ENCODE measurements around the gene EDDM13. TPM values are rescaled to one million over a fixed set of nuclear protein-coding genes. Genes with fewer than 3 reads are reported as not detected.
"Not testable (repeated sequence)": the region's sequence is repeated elsewhere in the genome, so short reads cannot be mapped to it uniquely, and the experiment has no call there.

Gene EDDM13
- total RNA-seq, 4 donors from 2014 or later, result not detected

GRCh38 chr19:56321254-56321988 is 48.9 kb downstream of the EDDM13 start:
- TF ChIP-seq POLR2A (IDR thresholded peaks at IDR 0.05) (no peak), CTCF (IDR thresholded peaks at IDR 0.05) (no peak)
- no peaks in the 10 kb centered on the region for H3K4me1 ChIP-seq
- no peaks in the 10 kb centered on the region for H3K27me3 ChIP-seq
- no peaks in the 10 kb centered on the region for H3K36me3 ChIP-seq
- DNase-seq, result no peak
- no peaks in the 10 kb centered on the region for H3K9me3 ChIP-seq
- H3K4me3 ChIP-seq, result no peak overlapping the region
- H3K27ac ChIP-seq, result no peak overlapping the region

GRCh38 chr19:56321989-56322440 is 49.5 kb downstream of the EDDM13 start:
- peak overlapping the region in 2 of 4 donors; percentile 34 to 37 for H3K27ac ChIP-seq
- no peaks in the 10 kb centered on the region for H3K4me1 ChIP-seq
- no peaks in the 10 kb centered on the region for H3K9me3 ChIP-seq
- H3K4me3 ChIP-seq, result no peak overlapping the region
- DNase-seq, result no peak
- H3K36me3 ChIP-seq, result no peaks in the 10 kb centered on the region
- no peaks in the 10 kb centered on the region for H3K27me3 ChIP-seq
- TF ChIP-seq CTCF (IDR thresholded peaks at IDR 0.05), result no peak
- no peak for TF ChIP-seq POLR2A (IDR thresholded peaks at IDR 0.05)

- no peak for DNase-seq
- TF ChIP-seq POLR2A (IDR thresholded peaks at IDR 0.05) (no peak), CTCF (IDR thresholded peaks at IDR 0.05) (no peak)
- Histone ChIP-seq H3K27ac (no peak overlapping the region), H3K36me3 (no peaks in the 10 kb centered on the region), H3K9me3 (no peaks in the 10 kb centered on the region), H3K4me3 (no peak overlapping the region), H3K4me1 (no peaks in the 10 kb centered on the region), H3K27me3 (no peaks in the 10 kb centered on the region)
Observed at GRCh38 chr19:56324436-56324835, 51.9 kb downstream of the EDDM13 start.

GRCh38 chr19:56332695-56333094 is 60.1 kb downstream of the EDDM13 start:
- no peaks in the 10 kb centered on the region for H3K9me3 ChIP-seq
- no peaks in the 10 kb centered on the region for H3K27me3 ChIP-seq
- no peak overlapping the region for H3K4me3 ChIP-seq
- no peaks in the 10 kb centered on the region for H3K36me3 ChIP-seq
- TF ChIP-seq CTCF (IDR thresholded peaks at IDR 0.05) (no peak), POLR2A (IDR thresholded peaks at IDR 0.05) (no peak)
- no peak overlapping the region for H3K27ac ChIP-seq
- no peaks in the 10 kb centered on the region for H3K4me1 ChIP-seq
- DNase-seq, result no peak

- peak in 2 of 3 donors; percentile 43 to 75 for DNase-seq
Observed at GRCh38 chr19:56333506-56333905, 61.0 kb downstream of the EDDM13 start.

GRCh38 chr19:56335371-56335770 is 62.8 kb downstream of the EDDM13 start:
- not testable (repeated sequence) for H3K9me3 ChIP-seq, H3K4me3 ChIP-seq, H3K4me1 ChIP-seq, H3K27ac ChIP-seq, DNase-seq, H3K36me3 ChIP-seq, H3K27me3 ChIP-seq

More at GRCh38 chr19:56333506-56333905, 61.0 kb downstream of the EDDM13 start:
- Histone ChIP-seq H3K4me3 (no peak overlapping the region), H3K27me3 (no peaks in the 10 kb centered on the region), H3K4me1 (no peaks in the 10 kb centered on the region), H3K9me3 (no peaks in the 10 kb centered on the region), H3K27ac (no peak overlapping the region), H3K36me3 (no peaks in the 10 kb centered on the region)
- TF ChIP-seq CTCF (IDR thresholded peaks at IDR 0.05) (peak in 5 of 6 experiments; percentile 34 to 87 (median 81)), POLR2A (IDR thresholded peaks at IDR 0.05) (no peak)

GRCh38 chr19:56337077-56337476 is 64.5 kb downstream of the EDDM13 start:
- not testable (repeated sequence) for H3K9me3 ChIP-seq, H3K27me3 ChIP-seq, H3K4me3 ChIP-seq, DNase-seq, H3K36me3 ChIP-seq, H3K27ac ChIP-seq, H3K4me1 ChIP-seq

GRCh38 chr19:56339031-56339430 is 66.5 kb downstream of the EDDM13 start:
- H3K4me3 ChIP-seq, H3K27ac ChIP-seq, H3K36me3 ChIP-seq, H3K27me3 ChIP-seq, DNase-seq, H3K9me3 ChIP-seq, H3K4me1 ChIP-seq: not testable (repeated sequence)

Data from Peyer's patch (tissue), 4 donors.